HG03460 (cell line): Measurements from ENCODE around the gene ARMC6.
"Not testable (repeated sequence)": the region's sequence is repeated elsewhere in the genome, so short reads cannot be mapped to it uniquely, and the experiment has no call there.

Experiments used
- ATAC-seq: cut with Tn5 transposase; IDR thresholded peaks from one replicate; pipeline ENCODE4 v1.9.1; 2021; ENCODE audit not compliant: unreplicated experiment

ARMC6 gene

GRCh38 chr19:19022380-19022961 lies 10.9 kb upstream of the ARMC6 start:
- ATAC-seq = no peak

GRCh38 chr19:19023376-19023775 lies 10.0 kb upstream of the ARMC6 start:
- not testable (repeated sequence) for ATAC-seq

GRCh38 chr19:19025861-19026260 lies 7.5 kb upstream of the ARMC6 start:
- ATAC-seq = no peak

- ATAC-seq = no peak
These were observed 7.0 kb upstream of the ARMC6 start for GRCh38 chr19:19026299-19026971.

- ATAC-seq = no peak
These were observed 6.2 kb upstream of the ARMC6 start for GRCh38 chr19:19027228-19027627.

GRCh38 chr19:19028526-19028925 lies 4.9 kb upstream of the ARMC6 start:
- ATAC-seq = no peak

GRCh38 chr19:19031891-19032290 lies 1.5 kb upstream of the ARMC6 start:
- ATAC-seq = no peak

GRCh38 chr19:19032420-19033175 lies 805 bp upstream of the ARMC6 start:
- ATAC-seq = peak; percentile 45

GRCh38 chr19:19033176-19033425 lies 302 bp upstream of the ARMC6 start:
- ATAC-seq = no peak

- peak; percentile 38 for ATAC-seq
These were observed 811 bp downstream of the ARMC6 start for GRCh38 chr19:19034204-19034624.

GRCh38 chr19:19039901-19040300 lies 6.5 kb downstream of the ARMC6 start:
- no peak for ATAC-seq

- ATAC-seq = no peak
These were observed 7.0 kb downstream of the ARMC6 start for GRCh38 chr19:19040417-19040816.

- no peak for ATAC-seq
These were observed 9.4 kb downstream of the ARMC6 start for GRCh38 chr19:19042732-19043280.

GRCh38 chr19:19043481-19043880 lies 10.1 kb downstream of the ARMC6 start:
- ATAC-seq = no peak

- ATAC-seq = no peak
These were observed 10.5 kb downstream of the ARMC6 start for GRCh38 chr19:19043881-19044280.

GRCh38 chr19:19049406-19049805 lies 16.0 kb downstream of the ARMC6 start:
- no peak for ATAC-seq

- no peak for ATAC-seq
These were observed 16.7 kb downstream of the ARMC6 start for GRCh38 chr19:19050104-19050503.

GRCh38 chr19:19050731-19051130 lies 17.3 kb downstream of the ARMC6 start:
- ATAC-seq = no peak

GRCh38 chr19:19051478-19052213 lies 18.2 kb downstream of the ARMC6 start:
- no peak for ATAC-seq

GRCh38 chr19:19052921-19053320 lies 19.5 kb downstream of the ARMC6 start:
- no peak for ATAC-seq

- ATAC-seq = no peak
These were observed 20.3 kb downstream of the ARMC6 start for GRCh38 chr19:19053508-19054314.
